ENCODE results near the gene PBX3.

Gene PBX3

GRCh38 chr9:125886365-125886764, 139.2 kb downstream of the PBX3 start:
- TF ChIP-seq CTCF (IDR thresholded peaks at IDR 0.05; ENCODE audit: control insufficient read depth, extremely low read depth, insufficient read depth) = no peak
- H3K4me3 ChIP-seq (ENCODE audit: low read depth, low read length) = no peak overlapping the region
- no peak for DNase-seq (ENCODE audit: low read depth)

- H3K4me3 ChIP-seq (ENCODE audit: low read depth, low read length) = no peak overlapping the region
- TF ChIP-seq CTCF (IDR thresholded peaks at IDR 0.05; ENCODE audit: control insufficient read depth, extremely low read depth, insufficient read depth) = no peak
- DNase-seq (ENCODE audit: low read depth) = no peak
Observed at GRCh38 chr9:125887172-125887571, 140.0 kb downstream of the PBX3 start.

GRCh38 chr9:125888211-125888610, 141.0 kb downstream of the PBX3 start:
- H3K4me3 ChIP-seq (ENCODE audit: low read depth, low read length) = no peak overlapping the region
- no peak for TF ChIP-seq CTCF (IDR thresholded peaks at IDR 0.05; ENCODE audit: control insufficient read depth, extremely low read depth, insufficient read depth)
- DNase-seq (ENCODE audit: low read depth) = no peak

GRCh38 chr9:125889112-125889475, 141.9 kb downstream of the PBX3 start:
- no peak for TF ChIP-seq CTCF (IDR thresholded peaks at IDR 0.05; ENCODE audit: control insufficient read depth, extremely low read depth, insufficient read depth)
- no peak overlapping the region for H3K4me3 ChIP-seq (ENCODE audit: low read depth, low read length)
- no peak for DNase-seq (ENCODE audit: low read depth)

GRCh38 chr9:125889476-125890419, 142.6 kb downstream of the PBX3 start:
- no peak for DNase-seq (ENCODE audit: low read depth)
- H3K4me3 ChIP-seq (ENCODE audit: low read depth, low read length) = no peak overlapping the region
- no peak for TF ChIP-seq CTCF (IDR thresholded peaks at IDR 0.05; ENCODE audit: control insufficient read depth, extremely low read depth, insufficient read depth)

GRCh38 chr9:125890826-125891225, 143.7 kb downstream of the PBX3 start:
- no peak for DNase-seq (ENCODE audit: low read depth)
- no peak for TF ChIP-seq CTCF (IDR thresholded peaks at IDR 0.05; ENCODE audit: control insufficient read depth, extremely low read depth, insufficient read depth)
- no peak overlapping the region for H3K4me3 ChIP-seq (ENCODE audit: low read depth, low read length)

GRCh38 chr9:125893277-125893676, 146.1 kb downstream of the PBX3 start:
- no peak for TF ChIP-seq CTCF (IDR thresholded peaks at IDR 0.05; ENCODE audit: control insufficient read depth, extremely low read depth, insufficient read depth)
- no peak overlapping the region for H3K4me3 ChIP-seq (ENCODE audit: low read depth, low read length)
- no peak for DNase-seq (ENCODE audit: low read depth)
